ENCODE results near the gene TCERG1L.

TCERG1L gene

DNA sequence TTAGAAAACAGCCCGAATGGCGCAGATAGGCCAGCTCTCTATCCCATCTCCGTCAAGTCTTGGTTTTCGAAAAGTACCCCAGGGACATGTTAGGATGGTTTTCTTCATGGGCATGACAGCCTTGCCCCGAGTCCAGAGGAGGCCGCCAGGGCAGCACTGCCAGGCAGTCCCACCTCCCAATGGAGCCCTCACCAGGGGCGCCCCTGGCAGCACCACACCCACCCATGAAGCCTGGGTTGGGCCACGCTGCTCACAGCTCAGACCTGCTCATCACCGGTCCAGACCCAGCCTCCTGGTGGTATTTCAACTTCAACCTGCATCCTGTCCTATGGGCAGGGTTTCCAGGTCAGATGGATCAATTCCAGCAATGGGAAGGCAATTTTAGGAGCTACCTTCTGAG, 53.3 kb downstream of the TCERG1L start:
- peak in 1 of 2 donors; percentile 42 for DNase-seq
- H3K27me3 ChIP-seq = peaks cover 0 to 2% of the 10 kb centered on the region in 2 donors
- no peaks in the 10 kb centered on the region for H3K9me3 ChIP-seq
- H3K4me3 ChIP-seq = no peak overlapping the region
- H3K4me1 ChIP-seq = no peaks in the 10 kb centered on the region
- intact Hi-C loops (cut with DNase I; ENCODE audit: low total_unique reads) = no loop called here
- no peak overlapping the region for H3K27ac ChIP-seq
- TF ChIP-seq CTCF (IDR thresholded peaks at IDR 0.05) = no peak
- H3K36me3 ChIP-seq = no peaks in the 10 kb centered on the region

- no peaks in the 10 kb centered on the region for H3K4me1 ChIP-seq
- peaks cover 0 to 2% of the 10 kb centered on the region in 2 donors for H3K27me3 ChIP-seq
- H3K27ac ChIP-seq = no peak overlapping the region
- H3K36me3 ChIP-seq = no peaks in the 10 kb centered on the region
- no peak for DNase-seq
- intact Hi-C loops (cut with DNase I; ENCODE audit: low total_unique reads) = no loop called here
- TF ChIP-seq CTCF (IDR thresholded peaks at IDR 0.05) = no peak
- H3K9me3 ChIP-seq = no peaks in the 10 kb centered on the region
- no peak overlapping the region for H3K4me3 ChIP-seq
Observed at GRCh38 chr10:131257027-131257426, 54.5 kb downstream of the TCERG1L start.

GRCh38 chr10:131254859-131255252, 56.7 kb downstream of the TCERG1L start:
- no peaks in the 10 kb centered on the region for H3K36me3 ChIP-seq
- no peak overlapping the region for H3K4me3 ChIP-seq
- no peaks in the 10 kb centered on the region for H3K4me1 ChIP-seq
- no peak for DNase-seq
- no peak overlapping the region for H3K27ac ChIP-seq
- no peak for TF ChIP-seq CTCF (IDR thresholded peaks at IDR 0.05)
- peaks cover 0 to 10% of the 10 kb centered on the region in 2 donors for H3K27me3 ChIP-seq
- H3K9me3 ChIP-seq = no peaks in the 10 kb centered on the region
- intact Hi-C loops (cut with DNase I; ENCODE audit: low total_unique reads) = no loop called here

- Histone ChIP-seq H3K27me3 (peaks cover 0 to 11% of the 10 kb centered on the region in 2 donors), H3K27ac (no peak overlapping the region), H3K9me3 (no peaks in the 10 kb centered on the region), H3K4me1 (no peaks in the 10 kb centered on the region), H3K36me3 (no peaks in the 10 kb centered on the region), H3K4me3 (no peak overlapping the region)
- TF ChIP-seq CTCF (IDR thresholded peaks at IDR 0.05) = no peak
- intact Hi-C loops (cut with DNase I; ENCODE audit: low total_unique reads) = no loop called here
- DNase-seq = no peak
Observed at GRCh38 chr10:131253931-131254858, 57.3 kb downstream of the TCERG1L start.

- no peaks in the 10 kb centered on the region for H3K4me1 ChIP-seq
- no peak overlapping the region for H3K27ac ChIP-seq
- intact Hi-C loops (cut with DNase I; ENCODE audit: low total_unique reads) = no loop called here
- no peaks in the 10 kb centered on the region for H3K9me3 ChIP-seq
- peaks cover 0 to 22% of the 10 kb centered on the region in 2 donors for H3K27me3 ChIP-seq
- no peak for TF ChIP-seq CTCF (IDR thresholded peaks at IDR 0.05)
- H3K4me3 ChIP-seq = no peak overlapping the region
- DNase-seq = no peak
- H3K36me3 ChIP-seq = no peaks in the 10 kb centered on the region
Observed at GRCh38 chr10:131252567-131253276, 58.8 kb downstream of the TCERG1L start.
